HG02759 (cell line): Measurements from ENCODE around the gene PI4KA.
"Not testable (repeated sequence)": the region's sequence is repeated elsewhere in the genome, so short reads cannot be mapped to it uniquely, and the experiment has no call there.

Experiments used
- ATAC-seq: cut with Tn5 transposase; IDR thresholded peaks from one replicate; pipeline ENCODE4 v1.9.1; 2021; ENCODE audit warnings: mild to moderate bottlenecking, moderate library complexity; ENCODE audit not compliant: unreplicated experiment

Gene PI4KA

DNA sequence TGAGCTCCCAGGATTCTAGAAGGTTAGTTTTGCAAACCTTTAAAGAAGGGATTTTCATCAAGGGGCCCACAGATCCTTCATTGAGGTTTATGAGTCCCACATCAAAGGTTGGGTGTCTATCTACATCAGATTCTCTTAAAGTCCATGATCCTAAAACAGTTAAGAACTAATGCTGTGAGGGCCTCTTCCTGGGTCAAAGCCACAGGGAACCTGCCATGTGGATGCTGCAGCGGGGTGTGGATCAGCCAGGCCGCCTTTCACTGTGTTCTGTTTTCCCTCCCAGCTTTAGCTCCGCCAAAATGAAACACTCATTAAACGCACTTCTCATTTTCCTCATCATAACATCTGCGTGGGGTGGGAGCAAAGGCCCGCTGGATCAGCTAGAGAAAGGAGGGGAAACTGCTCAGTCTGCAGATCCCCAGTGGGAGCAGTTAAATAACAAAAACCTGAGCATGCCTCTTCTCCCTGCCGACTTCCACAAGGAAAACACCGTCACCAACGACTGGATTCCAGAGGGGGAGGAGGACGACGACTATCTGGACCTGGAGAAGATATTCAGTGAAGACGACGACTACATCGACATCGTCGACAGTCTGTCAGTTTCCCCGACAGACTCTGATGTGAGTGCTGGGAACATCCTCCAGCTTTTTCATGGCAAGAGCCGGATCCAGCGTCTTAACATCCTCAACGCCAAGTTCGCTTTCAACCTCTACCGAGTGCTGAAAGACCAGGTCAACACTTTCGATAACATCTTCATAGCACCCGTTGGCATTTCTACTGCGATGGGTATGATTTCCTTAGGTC lies 79.4 kb downstream of the PI4KA start:
- no peak for ATAC-seq

DNA sequence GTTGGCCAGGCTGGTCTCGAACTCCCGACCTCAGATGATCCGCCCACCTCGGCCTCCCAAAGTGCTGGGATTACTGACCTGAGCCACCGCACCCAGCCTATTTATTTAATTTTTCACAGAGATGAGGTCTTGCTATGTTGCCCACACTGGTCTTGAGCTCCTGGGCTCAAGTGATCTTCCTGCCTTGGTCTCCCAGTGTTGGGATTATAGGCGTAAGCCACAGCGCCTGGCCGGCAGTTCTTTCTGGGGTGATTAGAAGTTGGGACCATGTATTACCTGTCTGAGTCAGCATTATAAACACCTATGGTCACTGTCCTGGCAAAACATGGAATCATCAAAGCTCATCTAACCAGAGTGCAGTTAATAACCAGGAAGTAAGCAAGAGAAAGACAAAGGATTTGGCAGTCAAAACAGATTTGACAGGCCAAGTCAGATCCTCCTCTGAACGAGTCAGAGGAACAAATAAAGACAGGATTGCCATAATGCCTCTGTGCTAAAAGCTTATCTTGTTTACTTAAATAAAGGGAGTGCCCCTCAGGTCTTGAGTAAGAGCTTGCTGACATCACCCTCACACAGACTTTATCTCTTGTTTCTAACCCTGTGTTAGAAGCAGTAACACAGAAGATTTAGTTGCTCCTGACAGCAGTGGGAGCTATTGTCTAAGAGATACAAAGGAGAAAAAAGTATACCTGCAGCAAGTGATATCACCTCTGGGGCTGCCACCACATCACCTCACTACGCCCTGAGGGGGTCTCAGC lies 81.0 kb downstream of the PI4KA start:
- no peak for ATAC-seq

DNA sequence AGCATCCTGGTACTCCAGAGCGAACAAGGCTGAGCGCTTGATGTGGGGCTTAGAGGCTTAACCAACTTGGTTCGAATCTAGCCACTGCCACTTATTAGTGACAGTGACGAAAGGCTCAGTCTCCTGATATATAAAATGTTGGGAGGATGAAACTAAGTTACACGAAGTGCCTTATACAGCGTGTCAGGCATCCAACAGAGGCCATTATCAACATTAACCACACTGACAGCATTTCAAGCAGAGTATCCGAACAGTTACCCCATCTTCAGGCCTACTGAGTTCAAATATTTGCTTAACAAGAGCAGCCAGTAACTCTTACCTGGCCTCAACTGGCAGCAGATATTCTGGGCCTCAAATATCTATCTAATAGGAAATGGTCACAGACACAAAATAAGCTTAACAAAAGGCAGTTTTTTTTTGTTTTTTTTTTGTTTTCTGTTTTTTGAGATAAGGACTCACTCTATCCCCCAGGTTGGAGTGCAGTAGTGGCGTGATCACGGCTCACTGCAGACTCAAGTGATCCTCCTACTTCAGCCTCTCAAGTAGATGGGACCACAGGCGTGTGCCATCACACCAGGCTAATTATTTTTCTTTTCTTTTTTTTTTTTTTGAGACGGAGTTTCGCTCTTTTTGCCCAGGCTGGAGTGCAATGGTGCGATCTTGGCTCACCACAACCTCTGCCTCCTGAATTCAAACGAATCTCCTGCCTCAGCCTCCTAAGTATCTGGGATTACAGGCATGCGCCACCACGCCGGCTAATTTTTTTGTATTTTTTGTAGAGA lies 81.8 kb downstream of the PI4KA start:
- no peak for ATAC-seq

DNA sequence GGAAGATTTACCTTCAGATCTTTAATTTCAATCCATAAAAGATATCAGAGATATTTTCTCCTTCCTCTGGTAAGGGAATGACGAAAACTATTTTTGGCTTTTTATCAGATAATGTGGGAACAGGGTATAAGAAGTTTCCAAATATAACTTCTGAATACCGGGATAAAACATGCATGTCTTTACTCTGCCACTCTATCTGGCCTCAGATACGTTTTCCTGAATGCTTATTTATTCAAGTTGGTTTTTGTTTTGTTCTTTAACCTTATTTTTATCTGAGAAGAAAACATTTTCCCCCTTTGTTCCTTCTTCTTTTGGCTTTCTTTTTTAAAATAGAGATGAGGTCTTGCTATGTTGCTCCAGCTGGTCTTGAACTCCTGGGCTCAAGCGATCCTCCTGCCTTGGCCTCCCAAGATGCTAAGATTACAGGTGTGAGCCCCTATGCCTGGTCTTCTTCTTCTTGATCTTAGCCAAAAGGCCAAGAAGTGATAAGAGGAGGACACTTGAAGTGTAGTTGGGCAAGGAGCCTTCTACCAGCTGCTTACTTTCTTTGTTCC lies 83.2 kb downstream of the PI4KA start:
- no peak for ATAC-seq

DNA sequence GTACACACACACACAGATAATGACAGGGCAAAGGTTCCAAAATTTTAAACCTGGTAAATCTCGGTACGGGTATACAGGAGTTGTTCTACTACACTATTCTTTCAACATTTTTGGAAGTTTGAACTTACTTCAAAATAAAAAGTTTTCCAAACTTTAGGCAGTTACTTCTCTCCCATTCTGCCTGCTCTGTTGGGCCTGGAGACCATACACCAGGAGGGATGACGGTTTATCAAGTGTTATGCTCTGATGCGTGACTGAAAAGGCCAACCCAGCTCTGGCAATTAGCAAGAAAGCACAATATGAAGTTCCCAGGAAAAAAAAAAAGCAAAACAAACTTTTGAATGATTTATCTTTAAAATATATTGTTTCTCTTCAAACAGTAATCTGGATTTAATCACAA lies 83.7 kb downstream of the PI4KA start:
- ATAC-seq = no peak

DNA sequence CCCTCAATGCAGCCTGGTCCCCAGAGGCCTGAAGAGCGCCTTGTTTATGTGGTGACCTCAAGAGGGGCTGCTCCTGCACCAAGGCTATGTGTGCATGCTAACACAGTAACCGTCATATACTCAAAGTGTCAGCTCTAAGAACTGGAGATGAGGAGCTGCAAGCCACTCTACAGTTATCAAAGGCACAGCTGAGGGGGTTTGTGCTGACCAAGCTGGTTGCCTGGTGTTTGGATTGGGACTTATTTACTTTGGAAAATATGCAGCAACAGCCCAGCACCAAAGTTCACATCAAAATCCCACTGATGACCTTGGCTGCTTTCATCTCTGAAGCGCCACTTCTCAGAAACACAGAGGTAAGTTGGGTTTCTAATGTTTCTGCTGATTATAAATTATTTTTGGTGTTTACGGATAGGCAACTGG lies 84.8 kb downstream of the PI4KA start, which contains the start of gene SERPIND1:
Gene SERPIND1 (plus strand): TSS at position 321 of the 420 bp plus-strand sequence. CDS start 5,200 bp downstream, outside the sequence.
- ATAC-seq = no peak

DNA sequence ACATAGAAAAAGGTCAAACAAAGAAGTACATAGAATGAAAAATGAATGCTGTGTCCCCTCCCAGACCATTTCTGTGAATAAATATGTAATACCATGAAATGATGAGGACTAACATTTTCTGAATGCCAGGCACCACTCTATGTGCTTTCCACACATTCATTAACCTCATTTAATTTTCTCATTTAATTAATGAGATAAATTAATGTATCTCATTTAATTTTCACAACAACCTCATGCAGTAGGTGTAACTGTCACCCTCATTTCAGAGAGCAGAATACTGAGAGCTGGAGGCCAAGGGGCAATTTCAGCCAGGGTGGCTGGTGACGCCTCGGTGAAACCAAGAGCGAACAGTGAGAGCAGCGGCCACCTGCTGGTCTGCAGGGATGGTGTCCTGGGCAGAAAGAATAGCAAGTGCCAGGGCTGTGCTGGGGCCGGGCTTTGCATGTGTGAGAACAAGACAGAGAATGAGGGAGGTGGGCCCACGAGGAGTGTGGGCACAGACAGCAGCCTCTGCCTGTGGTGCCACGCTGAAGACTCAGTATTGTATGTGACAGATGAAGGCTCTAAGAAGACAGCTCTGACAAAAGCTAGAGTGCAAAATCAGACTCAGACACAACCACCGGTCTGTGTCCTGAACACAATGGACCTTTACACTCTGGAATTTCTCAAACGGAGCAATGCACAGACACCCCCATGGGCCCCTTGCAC lies 86.5 kb downstream of the PI4KA start:
- ATAC-seq = no peak

DNA sequence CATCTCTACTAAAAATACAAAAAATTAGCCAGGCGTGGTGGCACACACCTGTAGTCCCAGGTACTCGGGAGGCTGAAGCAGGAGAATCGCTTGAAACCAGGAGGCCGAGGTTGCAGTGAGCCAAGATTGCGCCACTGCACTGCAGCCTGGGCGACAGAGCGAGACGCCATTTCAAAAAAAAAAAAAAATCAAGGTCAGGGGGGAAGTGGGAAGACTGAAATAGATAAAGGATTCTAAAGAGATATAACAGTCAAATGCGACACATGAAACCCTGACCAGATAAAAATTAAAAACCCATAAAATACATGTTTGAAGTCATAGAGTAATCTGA lies 89.2 kb downstream of the PI4KA start:
- not testable (repeated sequence) for ATAC-seq

DNA sequence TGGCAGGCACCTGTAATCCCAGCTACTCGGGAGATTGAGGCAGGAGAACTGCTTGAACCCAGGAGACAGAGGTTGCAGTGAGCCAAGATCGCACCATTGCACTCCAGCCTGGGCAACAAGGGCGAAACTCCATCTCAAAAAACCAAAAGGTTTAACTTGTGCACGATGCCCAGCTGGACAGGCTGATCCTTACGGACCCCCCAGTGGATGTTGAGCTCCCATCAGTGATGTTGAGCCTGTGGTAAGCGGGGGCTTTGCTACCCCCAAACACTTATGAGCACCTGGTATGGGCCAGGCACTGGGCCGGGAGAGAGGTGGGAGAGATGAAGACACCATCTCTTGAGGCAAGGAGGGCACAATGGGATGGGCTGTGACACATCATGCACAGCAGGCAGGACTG lies 92.1 kb downstream of the PI4KA start:
- no peak for ATAC-seq

DNA sequence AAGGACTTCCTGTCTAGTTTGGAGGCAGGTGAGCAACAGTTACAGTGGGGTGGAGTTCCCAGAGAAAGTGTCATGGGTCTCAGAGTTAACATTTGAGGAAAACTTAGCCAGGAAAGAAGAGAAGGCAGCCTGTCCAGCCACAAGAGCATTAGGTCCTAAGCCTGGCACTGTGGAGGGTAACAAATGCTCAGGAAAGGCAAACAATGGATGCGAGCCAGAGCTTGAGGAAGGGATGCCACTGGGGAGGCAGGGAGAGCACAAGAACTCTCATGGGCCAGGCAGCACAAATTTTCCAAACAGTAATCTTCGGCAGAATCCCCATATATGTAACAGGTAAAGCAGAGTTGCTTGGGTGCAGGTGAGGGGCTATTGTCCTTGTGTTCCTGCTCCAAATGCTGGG lies 92.7 kb downstream of the PI4KA start:
- no peak for ATAC-seq

DNA sequence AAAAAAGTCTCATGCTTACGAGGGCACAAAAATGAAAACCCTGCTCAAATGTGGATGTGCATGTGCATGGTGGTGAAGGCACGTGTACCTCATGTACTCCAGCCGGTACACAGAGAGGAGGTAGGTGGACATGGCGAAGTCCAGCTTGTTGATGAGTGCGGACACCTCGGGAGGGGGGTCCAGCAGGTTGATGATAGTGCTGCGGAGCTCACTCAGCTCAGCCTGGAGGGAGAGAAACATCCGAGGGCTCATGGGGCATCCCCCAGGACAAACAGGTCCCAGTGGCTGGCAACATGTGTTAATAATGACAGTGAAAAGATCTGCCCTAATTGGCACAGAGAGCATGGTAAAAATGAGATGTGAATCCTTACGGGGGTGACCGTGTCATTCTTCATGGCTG lies 93.9 kb downstream of the PI4KA start:
- no peak for ATAC-seq

DNA sequence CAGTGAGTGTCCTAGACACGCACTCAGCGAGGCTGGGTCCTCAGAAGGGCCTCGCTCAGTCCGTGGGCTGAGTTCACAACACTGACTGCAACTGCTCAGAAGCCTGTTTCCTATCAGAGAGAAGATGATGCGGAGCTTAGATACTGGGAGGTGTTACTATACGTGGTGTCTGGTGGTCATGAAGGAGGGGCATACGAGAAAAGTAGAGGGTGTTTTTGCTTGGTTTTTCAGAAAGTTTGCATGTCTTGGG lies 94.2 kb downstream of the PI4KA start:
- no peak for ATAC-seq

DNA sequence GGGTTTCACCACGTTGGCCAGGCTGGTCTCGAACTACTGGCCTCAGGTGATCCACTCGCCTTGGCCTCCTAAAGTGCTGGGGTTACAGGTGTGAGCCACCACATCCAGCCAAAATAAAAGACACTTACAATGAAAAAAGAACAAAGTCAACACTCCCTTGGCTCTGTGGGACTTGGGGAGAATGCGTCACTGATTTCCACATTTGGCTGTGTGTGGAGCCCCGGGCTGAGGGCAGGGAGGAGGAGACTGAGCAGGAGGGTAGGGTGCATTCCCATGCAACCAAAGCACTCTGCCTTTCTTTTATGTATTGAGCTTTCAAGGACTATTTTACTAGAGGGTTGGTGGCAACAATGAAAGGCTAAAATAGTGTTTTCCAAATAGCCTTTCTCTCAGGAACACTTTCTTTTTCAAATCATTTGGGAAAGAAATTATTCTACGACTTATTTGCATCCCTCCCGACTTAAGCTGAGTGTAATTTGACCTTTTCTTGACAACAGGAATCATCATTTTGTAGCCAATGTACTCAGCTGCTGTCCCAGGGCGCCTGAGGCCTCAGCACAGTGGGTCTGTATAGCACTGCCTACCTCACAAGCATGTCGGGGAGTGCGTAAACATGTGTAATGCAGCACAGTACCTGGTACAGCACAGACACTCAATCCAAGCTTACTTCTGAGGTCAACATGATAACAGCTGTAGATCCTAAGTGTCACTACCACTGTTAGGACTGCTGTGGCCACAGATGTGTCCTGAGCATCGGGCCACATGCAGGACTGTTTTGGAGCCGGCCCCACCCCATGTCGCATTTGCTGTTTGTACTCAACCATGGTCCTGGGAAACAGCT lies 94.8 kb downstream of the PI4KA start:
- ATAC-seq = no peak

DNA sequence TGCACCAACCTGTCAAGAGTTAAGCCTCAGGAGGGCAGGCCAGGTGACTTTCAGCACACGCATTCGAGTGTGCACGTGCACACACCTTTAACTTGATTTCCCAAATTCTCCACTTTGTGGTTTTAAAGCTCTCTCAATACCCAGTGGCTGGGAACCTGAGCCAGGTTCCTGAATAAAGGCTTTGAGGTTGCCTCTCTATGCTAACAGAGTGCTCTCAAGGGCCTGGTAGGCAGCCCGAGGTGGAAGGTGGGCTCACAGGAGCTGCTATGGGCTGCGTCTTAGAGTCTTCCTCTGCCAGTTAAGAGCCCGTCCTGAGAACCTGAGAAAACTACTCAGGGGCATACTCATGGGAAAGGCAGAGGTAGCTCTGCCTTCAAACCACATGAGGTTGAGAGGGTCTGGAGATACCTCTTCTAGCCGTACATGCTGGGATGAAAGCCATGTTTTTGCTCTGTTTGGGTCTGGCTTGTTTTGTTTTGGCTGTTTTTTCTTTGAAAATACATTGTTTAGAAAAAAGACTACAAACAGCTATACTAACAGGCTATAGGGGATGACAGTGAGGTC lies 96.3 kb downstream of the PI4KA start:
- no peak for ATAC-seq

DNA sequence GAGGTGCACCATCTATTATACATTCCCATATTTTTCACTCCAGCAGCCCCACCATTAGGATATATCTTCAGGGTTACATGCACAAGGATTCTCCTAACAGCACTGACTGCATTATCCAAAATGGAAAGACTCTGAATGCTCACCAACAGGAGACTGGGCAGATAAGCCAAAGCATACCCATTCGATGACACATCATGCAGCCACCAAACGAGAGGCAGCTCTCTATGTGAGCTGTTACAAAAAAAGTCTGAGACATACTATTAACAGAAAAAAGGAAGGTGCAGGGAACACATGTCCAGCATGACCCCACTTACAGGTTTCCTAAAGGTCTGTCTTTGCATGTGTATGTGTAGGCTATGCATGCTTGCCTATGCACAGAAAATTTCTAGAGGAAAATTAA lies 97.1 kb downstream of the PI4KA start:
- no peak for ATAC-seq

DNA sequence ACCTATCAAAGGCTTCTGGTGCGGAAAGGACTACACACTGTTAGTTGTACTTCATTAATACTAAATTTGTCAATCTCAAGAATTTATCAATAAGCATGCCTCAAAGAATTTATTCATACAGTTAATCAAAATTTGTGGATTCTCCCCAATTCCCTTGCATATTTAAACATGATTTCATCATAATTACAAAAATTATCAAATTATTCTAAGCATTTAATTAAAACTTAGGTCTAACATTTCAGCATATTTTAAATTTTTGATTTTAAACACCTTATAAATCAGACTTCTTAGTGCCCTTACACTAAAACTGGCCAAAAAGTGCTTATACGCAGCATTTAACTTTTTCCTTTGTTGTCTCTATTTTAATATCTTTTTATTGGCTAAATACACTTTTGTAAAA lies 98.5 kb downstream of the PI4KA start:
- ATAC-seq = no peak

DNA sequence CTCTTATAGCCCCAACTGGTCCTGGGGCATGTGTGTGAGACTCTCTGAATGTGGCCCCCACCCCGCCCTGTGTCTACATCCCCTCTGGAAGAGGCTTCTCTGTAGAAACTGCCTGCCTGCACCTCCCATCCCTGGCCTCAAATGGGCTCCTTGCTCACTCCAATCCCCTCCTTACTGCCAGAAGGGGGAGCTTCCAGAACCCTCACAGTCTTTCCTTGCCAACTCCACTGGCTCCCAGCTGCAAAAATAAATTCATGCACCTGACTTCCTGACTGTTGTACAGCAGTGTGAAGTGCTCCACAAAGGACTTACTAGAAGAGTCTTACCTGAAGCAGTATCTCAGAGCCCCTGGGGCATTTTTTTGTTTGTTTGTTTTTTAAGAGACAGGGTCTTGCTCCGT lies 99.9 kb downstream of the PI4KA start:
- ATAC-seq = no peak

DNA sequence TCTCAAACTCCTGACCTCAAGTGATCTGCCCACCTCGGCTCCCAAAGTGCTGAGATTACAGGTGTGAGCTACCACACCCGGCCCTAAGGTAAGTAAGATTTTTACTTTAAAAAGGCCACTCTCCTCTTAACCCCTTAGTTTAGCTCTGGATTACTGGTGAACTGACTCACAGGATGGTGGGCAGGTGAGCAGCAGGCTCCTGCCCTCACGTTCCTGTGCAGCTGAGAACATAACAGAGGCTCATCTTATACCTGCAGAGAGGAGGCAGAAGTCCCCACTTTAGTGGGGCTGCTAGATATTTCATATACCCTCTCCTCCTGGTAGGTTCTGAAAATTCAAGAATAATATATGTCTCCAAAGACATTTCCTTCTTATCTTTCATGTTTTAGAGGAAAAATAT lies 101.8 kb downstream of the PI4KA start:
- ATAC-seq = no peak

DNA sequence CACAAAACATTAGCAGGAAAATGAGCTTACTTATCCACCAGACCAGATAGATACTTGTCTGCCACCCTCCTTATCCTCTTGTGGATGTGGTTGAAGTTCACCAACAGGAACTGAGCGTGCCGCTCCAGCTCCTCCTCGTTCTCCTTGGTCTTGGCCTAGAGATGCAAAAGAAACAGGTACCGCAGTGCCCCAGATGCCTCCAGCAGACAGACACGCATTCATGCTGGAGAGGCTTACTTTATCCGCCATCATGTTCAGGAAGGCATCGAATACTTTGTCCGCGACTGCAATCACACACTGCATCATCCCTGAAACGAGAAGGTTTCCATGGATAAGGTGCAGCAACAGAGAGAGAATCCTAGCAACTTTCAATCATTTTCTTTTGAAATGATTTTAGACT lies 105.7 kb downstream of the PI4KA start:
- no peak for ATAC-seq
